22Rv1 (cell line): ENCODE measurements around the gene KIDINS220.

Experiments used
- H3K27ac ChIP-seq: fragments of 450-650 bp; 2 replicates; pipeline ENCODE4 v1.5.1; 2017
- CTCF ChIP-seq: fragments of 450-650 bp; IDR thresholded peaks from 2 replicates; pipeline ENCODE4 v1.5.1; 2017; ENCODE audit warnings: mild to moderate bottlenecking
- ZFX ChIP-seq: fragments of 450-650 bp; IDR thresholded peaks from 2 replicates; pipeline ENCODE4 v1.6.1; 2017; ENCODE audit warnings: antibody characterized with exemption, borderline replicate concordance

Gene KIDINS220

GRCh38 chr2:8851811-8852560 lies 14.6 kb upstream of the KIDINS220 start:
- no peak overlapping the region for H3K27ac ChIP-seq
- no peak for TF ChIP-seq CTCF
- no peak for TF ChIP-seq ZFX

GRCh38 chr2:8850845-8851487 lies 13.6 kb upstream of the KIDINS220 start:
- no peak overlapping the region for H3K27ac ChIP-seq
- no peak for TF ChIP-seq CTCF
- no peak for TF ChIP-seq ZFX

GRCh38 chr2:8849327-8849726 lies 11.9 kb upstream of the KIDINS220 start:
- no peak overlapping the region for H3K27ac ChIP-seq

GRCh38 chr2:8848328-8849100 lies 11.1 kb upstream of the KIDINS220 start:
- no peak overlapping the region for H3K27ac ChIP-seq
- TF ChIP-seq CTCF (no peak), ZFX (no peak)

More at GRCh38 chr2:8849327-8849726, 11.9 kb upstream of the KIDINS220 start:
- TF ChIP-seq ZFX (no peak), CTCF (no peak)

- TF ChIP-seq CTCF: no peak
- no peak for TF ChIP-seq ZFX
- no peak overlapping the region for H3K27ac ChIP-seq
These were observed 10.0 kb upstream of the KIDINS220 start for GRCh38 chr2:8847400-8847799.

GRCh38 chr2:8841932-8842331 lies 4.5 kb upstream of the KIDINS220 start:
- TF ChIP-seq ZFX: no peak
- TF ChIP-seq CTCF: no peak
- no peak overlapping the region for H3K27ac ChIP-seq
